Measurements from ENCODE around the gene PPM1J. TPM values are rescaled to one million over a fixed set of nuclear protein-coding genes. Genes with fewer than 3 reads are reported as not detected.
"Not testable (repeated sequence)": the region's sequence is repeated elsewhere in the genome, so short reads cannot be mapped to it uniquely, and the experiment has no call there.

Gene PPM1J
- total RNA-seq, 1 donor = 1.1 TPM

DNA sequence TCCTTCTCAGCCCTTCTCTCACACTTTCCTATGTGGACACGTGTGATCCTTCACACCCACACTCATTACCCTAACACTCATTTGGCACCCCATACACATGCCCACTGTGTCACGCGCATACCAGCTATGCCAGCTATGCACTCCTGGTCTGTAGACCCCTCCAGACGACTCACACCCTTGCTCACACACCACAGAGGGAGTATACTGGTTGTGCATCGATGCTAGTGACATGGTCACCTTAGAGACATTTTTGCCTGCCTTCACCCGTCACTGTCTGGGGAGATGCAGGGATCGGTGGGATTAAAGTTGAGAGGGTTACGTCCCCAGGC lies 8.3 kb upstream of the PPM1J start:
- H3K4me3 ChIP-seq (ENCODE audit: insufficient read depth, low read length) = no peak overlapping the region
- no peaks in the 10 kb centered on the region for H4K20me1 ChIP-seq (ENCODE audit: insufficient read depth, low read length)
- no peaks in the 10 kb centered on the region for H3K79me2 ChIP-seq (ENCODE audit: insufficient read depth, low read length)
- TF ChIP-seq, protein P1, sequence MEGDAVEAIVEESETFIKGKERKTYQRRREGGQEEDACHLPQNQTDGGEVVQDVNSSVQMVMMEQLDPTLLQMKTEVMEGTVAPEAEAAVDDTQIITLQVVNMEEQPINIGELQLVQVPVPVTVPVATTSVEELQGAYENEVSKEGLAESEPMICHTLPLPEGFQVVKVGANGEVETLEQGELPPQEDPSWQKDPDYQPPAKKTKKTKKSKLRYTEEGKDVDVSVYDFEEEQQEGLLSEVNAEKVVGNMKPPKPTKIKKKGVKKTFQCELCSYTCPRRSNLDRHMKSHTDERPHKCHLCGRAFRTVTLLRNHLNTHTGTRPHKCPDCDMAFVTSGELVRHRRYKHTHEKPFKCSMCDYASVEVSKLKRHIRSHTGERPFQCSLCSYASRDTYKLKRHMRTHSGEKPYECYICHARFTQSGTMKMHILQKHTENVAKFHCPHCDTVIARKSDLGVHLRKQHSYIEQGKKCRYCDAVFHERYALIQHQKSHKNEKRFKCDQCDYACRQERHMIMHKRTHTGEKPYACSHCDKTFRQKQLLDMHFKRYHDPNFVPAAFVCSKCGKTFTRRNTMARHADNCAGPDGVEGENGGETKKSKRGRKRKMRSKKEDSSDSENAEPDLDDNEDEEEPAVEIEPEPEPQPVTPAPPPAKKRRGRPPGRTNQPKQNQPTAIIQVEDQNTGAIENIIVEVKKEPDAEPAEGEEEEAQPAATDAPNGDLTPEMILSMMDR (IDR thresholded peaks at IDR 0.05; ENCODE audit: extremely low read depth, low read depth, low read length) = no peak
- H3K27me3 ChIP-seq (ENCODE audit: insufficient read depth, low read length) = no peaks in the 10 kb centered on the region
- H3K4me1 ChIP-seq (ENCODE audit: insufficient read depth, low read length) = peaks cover 16% of the 10 kb centered on the region
- H3K4me2 ChIP-seq (ENCODE audit: insufficient read depth, low read length) = peak overlapping the region; percentile 43
- no peaks in the 10 kb centered on the region for H3K9me3 ChIP-seq (ENCODE audit: low read depth, low read length)
- H2AFZ ChIP-seq (ENCODE audit: low read length) = peak overlapping the region; percentile 78
- H3K27ac ChIP-seq (ENCODE audit: low read depth, low read length) = peak overlapping the region; percentile 33
- H3K36me3 ChIP-seq (ENCODE audit: insufficient read depth, low read length) = no peaks in the 10 kb centered on the region
- no peak for DNase-seq (ENCODE audit: insufficient read length, low spot score, missing footprints)

DNA sequence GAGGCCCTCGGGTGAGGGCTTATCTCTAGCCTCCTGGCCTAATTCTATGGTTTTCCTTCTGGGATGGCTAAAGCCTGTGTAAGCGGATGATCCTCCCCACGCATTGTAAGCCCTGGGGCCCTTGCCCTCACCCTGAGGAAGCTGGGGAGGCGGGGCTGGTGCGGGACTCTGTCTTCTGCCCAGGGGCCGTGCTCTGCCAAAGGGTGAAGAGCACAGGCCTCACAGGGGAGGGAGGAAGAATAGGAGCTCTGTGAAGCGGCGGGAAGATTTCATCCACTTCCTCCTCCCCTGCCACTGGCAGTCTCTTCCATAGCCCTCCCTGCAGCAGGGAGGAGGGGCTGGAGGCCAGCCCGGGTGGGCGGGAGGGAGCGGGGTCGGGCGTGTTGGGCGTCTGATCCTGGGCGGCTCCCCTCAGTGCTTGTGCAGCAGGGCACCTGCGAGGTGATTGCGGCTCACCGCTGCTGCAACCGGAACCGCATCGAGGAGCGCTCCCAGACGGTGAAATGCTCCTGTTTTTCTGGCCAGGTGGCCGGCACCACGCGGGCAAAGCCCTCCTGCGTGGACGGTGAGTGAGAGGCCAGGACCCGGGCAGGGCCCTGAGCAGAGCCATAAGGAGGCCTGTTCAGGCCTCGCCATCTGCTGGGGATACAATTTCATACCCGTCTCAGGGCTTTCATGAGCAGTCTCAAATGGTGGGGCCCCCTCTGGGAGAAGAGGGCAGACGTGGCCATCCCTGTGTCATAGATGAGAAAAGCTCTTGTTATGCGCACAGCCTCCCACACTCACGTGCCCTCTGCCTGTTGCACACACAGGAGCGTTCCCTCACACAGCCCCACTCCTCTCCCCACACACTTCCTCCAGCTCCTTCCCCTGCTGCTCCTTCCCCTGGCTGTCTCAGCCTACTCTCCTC lies 7.7 kb upstream of the PPM1J start:
- TF ChIP-seq, protein P1 (IDR thresholded peaks at IDR 0.05; ENCODE audit: extremely low read depth, low read depth, low read length) = peak; percentile 9
- Histone ChIP-seq H3K79me2 (ENCODE audit: insufficient read depth, low read length) (no peaks in the 10 kb centered on the region), H3K36me3 (ENCODE audit: insufficient read depth, low read length) (no peaks in the 10 kb centered on the region), H3K9me3 (ENCODE audit: low read depth, low read length) (no peaks in the 10 kb centered on the region), H3K4me1 (ENCODE audit: insufficient read depth, low read length) (peaks cover 18% of the 10 kb centered on the region), H3K27me3 (ENCODE audit: insufficient read depth, low read length) (no peaks in the 10 kb centered on the region), H3K4me2 (ENCODE audit: insufficient read depth, low read length) (peak overlapping the region; percentile 51), H4K20me1 (ENCODE audit: insufficient read depth, low read length) (no peaks in the 10 kb centered on the region), H3K4me3 (ENCODE audit: insufficient read depth, low read length) (no peak overlapping the region), H3K27ac (ENCODE audit: low read depth, low read length) (peak overlapping the region; percentile 33), H2AFZ (ENCODE audit: low read length) (peak overlapping the region; percentile 78)
- peak; percentile 88 for DNase-seq (ENCODE audit: insufficient read length, low spot score, missing footprints)

DNA sequence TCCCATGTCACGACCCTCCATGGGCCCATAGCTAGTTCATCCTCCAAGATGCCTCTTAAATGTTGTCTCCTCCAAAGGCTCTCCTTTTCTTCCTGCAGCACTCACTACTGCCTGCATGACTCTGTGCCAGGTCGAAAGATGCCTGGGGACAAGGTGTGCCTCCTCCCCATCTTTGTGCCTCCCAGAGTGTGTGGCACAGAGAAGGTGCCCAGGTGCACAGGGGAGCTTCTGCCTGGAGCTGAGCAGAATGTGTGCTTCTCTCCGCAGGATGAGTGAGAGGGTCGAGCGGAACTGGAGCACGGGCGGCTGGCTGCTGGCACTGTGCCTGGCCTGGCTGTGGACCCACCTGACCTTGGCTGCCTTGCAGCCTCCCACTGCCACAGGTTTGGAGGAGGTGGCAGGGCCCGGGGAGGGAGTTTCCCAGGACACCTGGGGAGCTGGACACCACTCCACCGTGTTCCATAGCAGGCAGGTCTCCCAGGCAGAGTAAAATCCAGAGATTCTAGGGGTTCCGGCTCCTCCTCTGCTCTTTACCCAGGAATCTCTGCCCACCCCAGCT lies 6.9 kb upstream of the PPM1J start:
- no peak overlapping the region for H3K4me2 ChIP-seq (ENCODE audit: insufficient read depth, low read length)
- peaks cover 18% of the 10 kb centered on the region for H3K4me1 ChIP-seq (ENCODE audit: insufficient read depth, low read length)
- TF ChIP-seq, protein P1 (IDR thresholded peaks at IDR 0.05; ENCODE audit: extremely low read depth, low read depth, low read length) = no peak

DNA sequence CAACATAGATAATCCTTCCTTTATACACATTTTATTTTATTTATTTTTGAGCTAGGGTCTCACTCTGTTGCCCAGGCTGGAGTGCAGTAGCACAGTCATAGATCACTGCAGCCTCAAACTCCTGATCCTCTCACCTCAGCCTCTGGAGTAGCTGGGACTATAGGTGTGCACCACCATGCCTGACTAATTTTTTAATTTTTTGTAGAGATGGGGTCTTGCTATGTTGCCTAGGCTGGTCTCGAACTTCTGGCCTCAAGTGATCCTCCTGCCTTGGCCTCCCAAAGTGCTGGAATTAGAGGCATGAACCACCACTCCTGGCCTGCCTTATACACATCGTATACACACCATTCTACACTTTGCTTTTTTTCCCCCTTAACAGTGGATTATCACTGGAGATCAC lies 6.2 kb upstream of the PPM1J start:
- not testable (repeated sequence) for H4K20me1 ChIP-seq (ENCODE audit: insufficient read depth, low read length); H3K4me3 ChIP-seq (ENCODE audit: insufficient read depth, low read length); H3K9me3 ChIP-seq (ENCODE audit: low read depth, low read length); H3K36me3 ChIP-seq (ENCODE audit: insufficient read depth, low read length); H3K79me2 ChIP-seq (ENCODE audit: insufficient read depth, low read length); H3K27me3 ChIP-seq (ENCODE audit: insufficient read depth, low read length); H3K4me2 ChIP-seq (ENCODE audit: insufficient read depth, low read length); H2AFZ ChIP-seq (ENCODE audit: low read length); H3K27ac ChIP-seq (ENCODE audit: low read depth, low read length)
- peak; percentile 3 for DNase-seq (ENCODE audit: insufficient read length, low spot score, missing footprints)
- H3K4me1 ChIP-seq (ENCODE audit: insufficient read depth, low read length) = peaks cover 18% of the 10 kb centered on the region

More for the DNA sequence above, 6.9 kb upstream of the PPM1J start:
- DNase-seq (ENCODE audit: insufficient read length, low spot score, missing footprints) = peak; percentile 35
- H3K27me3 ChIP-seq (ENCODE audit: insufficient read depth, low read length) = no peaks in the 10 kb centered on the region
- H3K27ac ChIP-seq (ENCODE audit: low read depth, low read length) = no peak overlapping the region
- H4K20me1 ChIP-seq (ENCODE audit: insufficient read depth, low read length) = no peaks in the 10 kb centered on the region
- H3K4me3 ChIP-seq (ENCODE audit: insufficient read depth, low read length) = no peak overlapping the region
- H3K79me2 ChIP-seq (ENCODE audit: insufficient read depth, low read length) = no peaks in the 10 kb centered on the region
- H3K9me3 ChIP-seq (ENCODE audit: low read depth, low read length) = no peaks in the 10 kb centered on the region
- no peaks in the 10 kb centered on the region for H3K36me3 ChIP-seq (ENCODE audit: insufficient read depth, low read length)
- H2AFZ ChIP-seq (ENCODE audit: low read length) = peak overlapping the region; percentile 77
